PC-3 (cell line): Measurements from ENCODE around the gene CTSA. TPM values are rescaled to one million over a fixed set of nuclear protein-coding genes. Genes with fewer than 3 reads are reported as not detected.

Experiments
- ATAC-seq: fragments of 200-7000 bp; cut with Tn5 transposase; 2 replicates; pipeline ENCODE4 v1.9.1; 2020; ENCODE audit warnings: mild to moderate bottlenecking, moderate library complexity
- BruUV-seq: library from RNA; stranded (reverse); fragments of 400-500 nt; replicated peaks from 2 replicates; lab custom pipeline; 2021; lab: Mats Ljungman, UMichigan
- CTCF ChIA-PET: fragments of 300-600 bp; sonication (Branson Sonifier 250); formaldehyde crosslinking; loops from one replicate; lab custom pipeline; 2022; ENCODE audit warnings: antibody characterized with exemption; lab: Charles Lee
- POLR2A ChIA-PET: fragments of 300-600 bp; sonication (Branson Sonifier 250); formaldehyde crosslinking; loops from one replicate; lab custom pipeline; 2022; ENCODE audit warnings: antibody characterized with exemption; ENCODE audit not compliant: unreplicated experiment; lab: Charles Lee
- DNase-seq: peaks from one replicate; pipeline ENCODE4 v3.0.0-alpha.2; 2015
- H2AFZ ChIP-seq: fragments of 300-600 bp; sonication (generic); 2 replicates; pipeline ENCODE4 v1.6.0; 2016; ENCODE audit warnings: antibody characterized with exemption, low read length
- H3F3A ChIP-seq: fragments of 300-600 bp; sonication (generic); one replicate; pipeline ENCODE4 v1.6.0; 2017; ENCODE audit warnings: antibody characterized with exemption, low read length, control low read depth, mild to moderate bottlenecking; ENCODE audit not compliant: unreplicated experiment
- H3K27ac ChIP-seq: fragments of 300-600 bp; sonication (generic); 2 replicates; pipeline ENCODE4 v1.5.1; 2016; ENCODE audit warnings: mild to moderate bottlenecking, low read length
- H3K27me3 ChIP-seq: fragments of 300-600 bp; sonication (generic); 2 replicates; pipeline ENCODE4 v1.6.1; 2016; ENCODE audit warnings: low read length, mixed read lengths
- H3K36me3 ChIP-seq: fragments of 300-600 bp; sonication (generic); 2 replicates; pipeline ENCODE4 v1.6.1; 2016; ENCODE audit warnings: low read depth, mixed run types, low read length, mixed read lengths
- H3K4me1 ChIP-seq: fragments of 300-600 bp; sonication (generic); 2 replicates; pipeline ENCODE4 v1.5.1; 2016; ENCODE audit warnings: low read length; ENCODE audit not compliant: insufficient read depth
- H3K4me2 ChIP-seq: fragments of 300-600 bp; sonication (generic); 2 replicates; pipeline ENCODE4 v1.6.0; 2016; ENCODE audit warnings: low read length
- H3K4me3 ChIP-seq: fragments of 300-600 bp; sonication (generic); 2 replicates; pipeline ENCODE4 v1.5.1; 2016; ENCODE audit warnings: mild to moderate bottlenecking, low read length, mixed read lengths
- H3K79me2 ChIP-seq: fragments of 300-600 bp; sonication (generic); 2 replicates; pipeline ENCODE4 v1.6.1; 2017; ENCODE audit warnings: low read length, mixed read lengths
- H3K9ac ChIP-seq: fragments of 300-600 bp; sonication (generic); 2 replicates; pipeline ENCODE4 v1.6.0; 2016; ENCODE audit warnings: mild to moderate bottlenecking, low read length
- H3K9me2 ChIP-seq: fragments of 300-600 bp; sonication (generic); replicated peaks from 2 replicates; pipeline ENCODE4 v1.6.1; 2016; ENCODE audit warnings: mixed run types, low read length, mixed read lengths
- H3K9me3 ChIP-seq: fragments of 300-600 bp; sonication (generic); 2 replicates; pipeline ENCODE4 v1.6.1; 2016; ENCODE audit warnings: low read length, mixed read lengths
- H4K20me1 ChIP-seq: fragments of 300-600 bp; sonication (generic); 2 replicates; pipeline ENCODE4 v1.6.1; 2016; ENCODE audit warnings: low read length, mixed read lengths
- CTCF ChIP-seq: fragments of 300-600 bp; sonication (generic); conservative IDR thresholded peaks from 2 replicates; pipeline ENCODE4 v1.5.1; 2017; ENCODE audit warnings: antibody characterized with exemption, low read depth, mild to moderate bottlenecking, low read length
- EZH2 ChIP-seq: fragments of 300-600 bp; sonication (generic); IDR thresholded peaks from one replicate; pipeline ENCODE4 v1.6.1; 2017; ENCODE audit warnings: antibody characterized with exemption, mild to moderate bottlenecking, low read length; ENCODE audit not compliant: unreplicated experiment
- EZH2phosphoT487 ChIP-seq: fragments of 300-600 bp; sonication (generic); IDR thresholded peaks from 2 replicates; pipeline ENCODE4 v1.6.1; 2018; ENCODE audit warnings: mild to moderate bottlenecking, antibody characterized with exemption, low read length, borderline replicate concordance
- intact Hi-C: fragments of 100-400 bp; cut with micrococcal nuclease; formaldehyde crosslinking; loops from 2 replicates; pipeline ENCODE4 v1.9.0; 2023
- total RNA-seq: library from RNA; depleted of rRNA; stranded (reverse); fragments of >200 nt; gene quantifications from 2 replicates; pipeline ENCODE4 v1.2.3, GENCODE V29; 2014

Gene CTSA
- total RNA-seq, 1 experiment from 2014 or later = 129 TPM

DNA sequence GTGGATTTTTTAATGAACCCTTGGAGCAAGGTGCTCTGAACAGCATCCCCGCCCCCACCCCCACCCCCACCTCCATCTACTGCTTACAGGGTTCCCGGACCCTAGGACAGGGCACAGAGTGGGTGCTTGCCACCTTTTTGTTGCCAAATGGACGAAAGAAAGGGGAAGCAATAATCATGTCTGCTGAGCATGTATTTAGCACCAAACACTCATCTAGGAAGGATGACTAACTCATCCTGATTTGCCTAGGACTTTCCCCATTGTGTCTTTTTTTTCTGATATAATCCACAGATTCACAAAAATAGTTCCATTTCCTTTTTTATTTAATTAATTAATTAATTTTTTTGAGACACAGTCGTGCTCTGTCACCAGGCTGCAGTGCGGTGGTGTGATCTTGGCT lies 22.0 kb downstream of the CTSA start:
- no peaks in the 10 kb centered on the region for H3K36me3 ChIP-seq
- no peaks in the 10 kb centered on the region for H3K79me2 ChIP-seq
- 0 out of 2 replicates have a peak, but pooled peaks cover 9% of the 10 kb centered on the region for H3K4me1 ChIP-seq
- no peaks in the 10 kb centered on the region for H3K27me3 ChIP-seq
- DNase-seq (no peak), ATAC-seq (no peak)
- TF ChIP-seq EZH2 (no peak), EZH2phosphoT487 (no peak), CTCF (no peak)
- BruUV-seq = no TSS peak
- H3K4me2 ChIP-seq = no peak overlapping the region
- ChIA-PET CTCF (no interaction called here), POLR2A (no interaction called here)
- no peaks in the 10 kb centered on the region for H3K9me2 ChIP-seq
- H3F3A ChIP-seq = no peaks in the 10 kb centered on the region
- H3K27ac ChIP-seq = no peak overlapping the region
- no peaks in the 10 kb centered on the region for H3K9me3 ChIP-seq
- no peak overlapping the region for H2AFZ ChIP-seq
- H4K20me1 ChIP-seq = no peaks in the 10 kb centered on the region
- intact Hi-C loops = no loop called here
- no peak overlapping the region for H3K4me3 ChIP-seq
- no peak overlapping the region for H3K9ac ChIP-seq

- no peak for ATAC-seq
- no peaks in the 10 kb centered on the region for H3K36me3 ChIP-seq
- H3K27me3 ChIP-seq = no peaks in the 10 kb centered on the region
- H3K4me2 ChIP-seq = no peak overlapping the region
- POLR2A ChIA-PET = no interaction called here
- no peak overlapping the region for H2AFZ ChIP-seq
- H4K20me1 ChIP-seq = no peaks in the 10 kb centered on the region
- BruUV-seq = no TSS peak
- H3K9me3 ChIP-seq = no peaks in the 10 kb centered on the region
- no peaks in the 10 kb centered on the region for H3K79me2 ChIP-seq
- no peaks in the 10 kb centered on the region for H3K9me2 ChIP-seq
- H3K9ac ChIP-seq = no peak overlapping the region
- TF ChIP-seq EZH2phosphoT487 (no peak), CTCF (no peak), EZH2 (no peak)
- CTCF ChIA-PET = no interaction called here
- H3F3A ChIP-seq = no peaks in the 10 kb centered on the region
- no peak for DNase-seq
- peaks cover 8% of the 10 kb centered on the region for H3K4me1 ChIP-seq
- no peak overlapping the region for H3K27ac ChIP-seq
- intact Hi-C loops = no loop called here
- H3K4me3 ChIP-seq = no peak overlapping the region
Measured at GRCh38 chr20:45917790-45918141, 26.6 kb downstream of the CTSA start.

GRCh38 chr20:45918182-45918737 lies 27.1 kb downstream of the CTSA start:
- no peaks in the 10 kb centered on the region for H3K27me3 ChIP-seq
- TF ChIP-seq EZH2 = no peak
- TF ChIP-seq EZH2phosphoT487 = no peak
- no peak for TF ChIP-seq CTCF
- no peak overlapping the region for H3K4me2 ChIP-seq
- H3K9me2 ChIP-seq = no peaks in the 10 kb centered on the region
- no peak overlapping the region for H3K4me3 ChIP-seq
- intact Hi-C loops = no loop called here
- CTCF ChIA-PET = no interaction called here
- no peaks in the 10 kb centered on the region for H3K79me2 ChIP-seq
- H3K36me3 ChIP-seq = no peaks in the 10 kb centered on the region
- no peak for DNase-seq
- no peaks in the 10 kb centered on the region for H3K9me3 ChIP-seq
- no TSS peak for BruUV-seq
- H3K4me1 ChIP-seq = peaks cover 8% of the 10 kb centered on the region
- POLR2A ChIA-PET = no interaction called here
- H3K27ac ChIP-seq = no peak overlapping the region
- no peaks in the 10 kb centered on the region for H4K20me1 ChIP-seq
- no peak overlapping the region for H3K9ac ChIP-seq
- H3F3A ChIP-seq = no peaks in the 10 kb centered on the region
- ATAC-seq = no peak
- 0 out of 2 replicates have a peak overlapping the region, but pooled peaks have one; percentile 7 for H2AFZ ChIP-seq
